HCT116 (cell line): ENCODE data around the gene MAP7. TPM values are rescaled to one million over a fixed set of nuclear protein-coding genes. Genes with fewer than 3 reads are reported as not detected.

ENCODE experiments used
- ATAC-seq: fragments of 200-7000 bp; cut with Tn5 transposase; 2 replicates; pipeline ENCODE4 v1.9.1; 2020; ENCODE audit warnings: mild to moderate bottlenecking, moderate library complexity
- BruUV-seq: library from RNA; stranded (reverse); fragments of 400-500 nt; replicated peaks from 2 replicates; lab custom pipeline; 2021; lab: Mats Ljungman, UMichigan
- CTCF ChIA-PET: fragments of 300-600 bp; sonication (Branson Sonifier 250); formaldehyde crosslinking; loops from one replicate; lab custom pipeline; 2021; ENCODE audit warnings: antibody characterized with exemption; lab: Charles Lee
- POLR2A ChIA-PET: fragments of 300-600, 350-600 bp; sonication (Branson Sonifier 250); formaldehyde crosslinking; loops from one replicate; lab custom pipeline; 2021; ENCODE audit warnings: antibody characterized with exemption; lab: Charles Lee
- RAD21 ChIA-PET, 2 experiments: fragments of 300-600 bp; sonication (Branson Sonifier 250); formaldehyde crosslinking; loops; one replicate each; lab custom pipeline; 2023; ENCODE audit warnings: low total read pairs in 2 of 2; ENCODE audit not compliant: uncharacterized antibody in 2 of 2, unreplicated experiment in 2 of 2, low non-redundant PET in 1 of 2; lab: Charles Lee
- DNase-seq: peaks from one replicate; pipeline ENCODE4 v3.0.0-alpha.2; 2010; ENCODE audit warnings: low read depth, low spot score
- H2AFZ ChIP-seq: fragments of 200-600 bp; shearing (Covaris generic), sonication (generic); 2 replicates; pipeline ENCODE4 v1.6.1; 2017; ENCODE audit warnings: low read depth, mixed run types, mixed read lengths, antibody characterized with exemption, low read length; ENCODE audit not compliant: poor library complexity, severe bottlenecking
- H3K27ac ChIP-seq: 2 replicates; pipeline ENCODE4 v1.5.1; 2012; ENCODE audit warnings: low read depth, low read length
- H3K27me3 ChIP-seq: fragments of 200-600 bp; sonication (generic); 2 replicates; pipeline ENCODE4 v1.6.1; 2016; ENCODE audit warnings: mixed run types, low read length, mixed read lengths; ENCODE audit not compliant: insufficient read depth
- H3K36me3 ChIP-seq, 2 experiments: fragments of 200-500 bp in 1 of 2; fragments of 200-600 bp in 1 of 2; sonication (Bioruptor generic) in 1 of 2; sonication (generic) in 1 of 2; 2 replicates each; pipeline versions ENCODE4 v1.5.1 to v1.6.1; 2014 to 2016; ENCODE audit warnings: low read length in 2 of 2, inconsistent platforms in 1 of 2, mixed read lengths in 1 of 2, mixed run types in 1 of 2; ENCODE audit not compliant: insufficient read depth in 2 of 2, control insufficient read depth in 1 of 2
- H3K4me1 ChIP-seq, 2 experiments: fragments of 200-600 bp in 1 of 2; sonication (generic) in 1 of 2; 2 replicates each; pipeline versions ENCODE4 v1.5.1 to v1.6.1; 2012 to 2017; ENCODE audit warnings: low read length in 2 of 2, inconsistent platforms in 1 of 2, mild to moderate bottlenecking in 1 of 2, mixed read lengths in 1 of 2, mixed run types in 1 of 2, moderate library complexity in 1 of 2; ENCODE audit not compliant: insufficient read depth in 2 of 2, control insufficient read depth in 1 of 2
- H3K4me2 ChIP-seq: fragments of 200-600 bp; sonication (generic); 2 replicates; pipeline ENCODE4 v1.6.1; 2017; ENCODE audit warnings: mixed run types, low read length, mixed read lengths
- H3K4me3 ChIP-seq, 2 experiments: fragments of 200-600 bp in 1 of 2; sonication (generic) in 1 of 2; replicated peaks in 1 of 2; 2 replicates each; pipeline ENCODE4 v1.5.1; 2011 to 2016; ENCODE audit warnings: low read length in 2 of 2, control low read depth in 1 of 2, low read depth in 1 of 2, mild to moderate bottlenecking in 1 of 2, mixed read lengths in 1 of 2, mixed run types in 1 of 2
- H3K79me2 ChIP-seq: fragments of 200-600 bp; sonication (generic); 2 replicates; pipeline ENCODE4 v1.6.1; 2017; ENCODE audit warnings: mild to moderate bottlenecking, mixed run types, low read length, moderate library complexity, mixed read lengths; ENCODE audit not compliant: insufficient read depth
- H3K9ac ChIP-seq: fragments of 200-600 bp; sonication (generic); 2 replicates; pipeline ENCODE4 v1.6.1; 2016; ENCODE audit warnings: low read length, mixed read lengths
- H3K9me2 ChIP-seq: fragments of 200-600 bp; sonication (generic), shearing (Covaris generic); 2 replicates; pipeline ENCODE4 v1.6.1; 2017; ENCODE audit warnings: mixed run types, mild to moderate bottlenecking, moderate library complexity; ENCODE audit not compliant: insufficient read depth
- H3K9me3 ChIP-seq, 2 experiments: fragments of 200-500 bp in 1 of 2; fragments of 200-600 bp in 1 of 2; sonication (Bioruptor generic) in 1 of 2; sonication (generic) in 1 of 2; 2 replicates each; pipeline ENCODE4 v1.6.1; 2014 to 2017; ENCODE audit warnings: low read length in 2 of 2, mixed read lengths in 2 of 2, inconsistent platforms in 1 of 2, low read depth in 1 of 2, mild to moderate bottlenecking in 1 of 2, mixed run types in 1 of 2, moderate library complexity in 1 of 2; ENCODE audit not compliant: control insufficient read depth in 1 of 2, insufficient read depth in 1 of 2
- H4K20me1 ChIP-seq: fragments of 200-600 bp; sonication (generic), shearing (Covaris generic); 2 replicates; pipeline ENCODE4 v1.6.1; 2017; ENCODE audit warnings: mixed run types, mild to moderate bottlenecking, moderate library complexity; ENCODE audit not compliant: insufficient read depth
- EGR1 ChIP-seq: IDR thresholded peaks from 2 replicates; pipeline ENCODE4 v1.6.1; 2012; ENCODE audit warnings: low read depth
- JUND ChIP-seq: IDR thresholded peaks from 2 replicates; pipeline ENCODE4 v1.6.1; 2012
- POLR2A ChIP-seq: IDR thresholded peaks from 2 replicates; pipeline ENCODE4 v1.7.0; 2011; ENCODE audit warnings: borderline replicate concordance; ENCODE audit not compliant: insufficient read depth, insufficient read length; ENCODE audit errors: extremely low read depth
- POLR2AphosphoS5 ChIP-seq: IDR thresholded peaks from 2 replicates; pipeline ENCODE4 v1.6.1; 2011; ENCODE audit warnings: mild to moderate bottlenecking, low read depth, low read length, moderate library complexity
- RAD21 ChIP-seq: IDR thresholded peaks from 2 replicates; pipeline ENCODE4 v1.6.1; 2012; ENCODE audit warnings: low read depth, mild to moderate bottlenecking
- SP1 ChIP-seq: IDR thresholded peaks from 2 replicates; pipeline ENCODE4 v1.6.1; 2012; ENCODE audit warnings: low read depth
- SRF ChIP-seq: IDR thresholded peaks from 2 replicates; pipeline ENCODE4 v1.6.1; 2012; ENCODE audit warnings: low read depth
- YY1 ChIP-seq: IDR thresholded peaks from 2 replicates; pipeline ENCODE4 v1.6.1; 2011; ENCODE audit warnings: low read length, low read depth, moderate library complexity, mild to moderate bottlenecking; ENCODE audit not compliant: insufficient replicate concordance; ENCODE audit errors: extremely low read depth
- ZFX ChIP-seq: fragments of 450-650 bp; IDR thresholded peaks from 2 replicates; pipeline ENCODE4 v1.6.1; 2017
- ZNF274 ChIP-seq: fragments of 200-500 bp; sonication (Bioruptor generic); IDR thresholded peaks from 2 replicates; pipeline ENCODE4 v1.6.1; 2014; ENCODE audit warnings: mild to moderate bottlenecking, low read depth, low read length, inconsistent platforms
- intact Hi-C: fragments of 100-400 bp; cut with micrococcal nuclease; formaldehyde crosslinking; loops from 2 replicates; pipeline ENCODE4 v1.10.0; 2022
- total RNA-seq: library from RNA; stranded (reverse); gene quantifications from one replicate; pipeline ENCODE4 v1.2.1, GENCODE V29; 2021; ENCODE audit not compliant: unreplicated experiment

MAP7 gene
- total RNA-seq, 1 experiment from 2014 or later: 35.5 TPM

DNA sequence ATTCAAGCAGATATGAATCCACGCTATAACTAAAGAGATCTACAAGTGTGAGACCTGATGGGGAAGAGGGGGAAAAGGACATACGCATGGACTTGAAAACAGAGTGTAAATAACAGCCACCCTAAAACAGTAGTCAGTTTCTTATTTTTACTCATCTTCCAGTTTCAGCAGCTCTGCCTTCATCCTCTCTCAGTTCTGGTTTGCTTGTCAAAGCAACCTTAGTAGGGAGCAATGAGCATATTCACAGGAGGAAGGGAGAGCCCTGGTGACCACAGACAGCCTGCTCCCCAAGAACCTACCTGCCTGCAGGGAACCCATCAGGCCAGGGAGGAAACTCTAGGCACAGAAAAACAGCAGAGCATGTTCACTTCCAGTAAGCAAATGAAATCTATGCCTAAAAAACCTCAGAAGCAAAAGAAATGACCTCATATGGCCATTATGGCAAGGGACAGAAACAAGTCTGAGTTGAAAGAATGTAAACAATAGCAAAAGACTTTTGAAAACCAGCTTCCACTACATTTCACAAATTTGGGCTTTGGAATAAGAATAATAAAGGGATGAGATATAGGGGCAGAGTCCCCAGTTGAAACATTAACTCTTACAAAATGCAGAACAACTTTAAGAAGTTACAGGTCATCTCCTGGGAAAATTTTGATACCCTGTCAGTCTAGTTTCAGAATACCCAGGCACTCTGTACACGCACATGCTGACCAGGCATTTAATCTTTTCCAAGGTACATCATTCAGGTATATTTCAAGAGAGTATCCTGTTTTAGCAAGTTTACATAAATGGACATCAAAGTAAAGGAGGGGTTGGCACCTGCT is 139.8 kb downstream of the MAP7 start (continued):
- TF ChIP-seq EGR1: no peak
- TF ChIP-seq ZFX: no peak
- TF ChIP-seq YY1: no peak
- TF ChIP-seq JUND: no peak
- TF ChIP-seq ZNF274: no peak
- no peak for TF ChIP-seq POLR2AphosphoS5
- no peak for TF ChIP-seq SP1
- no peak for TF ChIP-seq RAD21
- no peak for TF ChIP-seq SRF

DNA sequence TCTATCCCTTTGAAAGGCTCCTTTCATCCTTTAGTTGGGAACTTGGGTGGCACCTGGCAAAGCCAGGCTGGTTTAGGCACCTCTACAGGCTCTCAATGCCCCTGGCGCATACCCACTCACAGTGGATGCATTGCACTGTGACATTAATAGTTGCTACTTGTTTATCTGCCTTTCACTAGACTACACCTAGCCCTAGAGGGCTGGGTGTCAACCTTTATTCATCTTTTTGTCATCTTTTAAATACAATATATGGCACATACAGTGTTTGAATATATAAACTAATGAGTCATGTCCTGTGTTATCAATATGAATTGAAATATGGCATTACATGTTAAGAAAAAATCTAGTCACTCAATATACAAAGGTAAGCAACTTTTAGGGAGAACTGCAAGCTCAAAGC is 140.6 kb downstream of the MAP7 start:
- Histone ChIP-seq H3K4me3 (no peak overlapping the region), H3K79me2 (no peaks in the 10 kb centered on the region), H3K27ac (no peak overlapping the region), H4K20me1 (no peaks in the 10 kb centered on the region), H3K9ac (no peak overlapping the region), H3K9me3 (no peaks in the 10 kb centered on the region), H3K9me2 (no peaks in the 10 kb centered on the region), H3K4me2 (no peak overlapping the region), H3K4me1 (peaks cover 4 to 11% of the 10 kb centered on the region in 2 experiments; a peak in 3 of 4 replicates), H2AFZ (no peak overlapping the region), H3K27me3 (no peaks in the 10 kb centered on the region), H3K36me3 (0 out of 4 replicates have a peak, but pooled peaks cover 0 to 5% of the 10 kb centered on the region in 2 experiments)
- ChIA-PET CTCF (no interaction called here), POLR2A (no interaction called here), RAD21 (no interaction called here)
- BruUV-seq: TSS peak; percentile 25
- TF ChIP-seq POLR2A: no peak
- intact Hi-C loops: no loop called here
- DNase-seq (no peak), ATAC-seq (no peak)
